GM13977 (cell line): Measurements from ENCODE around the gene ZBTB7B.

Source experiments
- DNase-seq: peaks from one replicate; pipeline ENCODE4 v3.0.0; 2012; ENCODE audit warnings: low spot score
- in situ Hi-C: fragments of 300-500 bp; cut with MboI; formaldehyde crosslinking; loops from one replicate; pipeline ENCODE4 v1.12.0; 2022; ENCODE audit warnings: low sequenced_read_pairs, low pct_unique_long_range_greater_than_20kb, mixed read lengths, inconsistent platforms; ENCODE audit not compliant: unreplicated experiment
- TF ChIP-seq, protein P1 (sequence below): IDR thresholded peaks from 2 replicates; pipeline ENCODE4 v1.5.1; 2012; ENCODE audit warnings: mild to moderate bottlenecking, control low read depth; ENCODE audit not compliant: insufficient read depth; ENCODE audit errors: extremely low read depth, missing control alignments

The ZBTB7B gene

DNA sequence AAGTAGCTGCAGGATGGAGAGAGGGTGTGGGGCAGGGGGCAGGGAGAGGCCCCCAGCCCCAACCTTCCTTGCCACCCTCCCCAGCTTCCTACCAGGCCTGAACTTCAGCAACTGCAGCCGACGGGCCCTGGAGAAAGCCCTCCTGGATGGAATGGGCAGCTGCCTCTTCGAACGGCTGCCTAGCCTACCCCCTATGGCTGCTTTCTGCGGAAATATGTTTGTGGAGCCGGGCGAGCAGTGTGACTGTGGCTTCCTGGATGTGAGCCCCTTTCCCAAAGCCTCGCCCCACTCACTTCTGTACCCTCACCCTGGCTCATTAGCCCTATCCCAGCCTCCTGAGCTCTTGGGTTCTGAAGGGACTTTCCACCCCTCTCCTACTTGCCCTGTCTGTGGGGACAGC is 54.5 kb downstream of the ZBTB7B start:
- TF ChIP-seq, protein P1, sequence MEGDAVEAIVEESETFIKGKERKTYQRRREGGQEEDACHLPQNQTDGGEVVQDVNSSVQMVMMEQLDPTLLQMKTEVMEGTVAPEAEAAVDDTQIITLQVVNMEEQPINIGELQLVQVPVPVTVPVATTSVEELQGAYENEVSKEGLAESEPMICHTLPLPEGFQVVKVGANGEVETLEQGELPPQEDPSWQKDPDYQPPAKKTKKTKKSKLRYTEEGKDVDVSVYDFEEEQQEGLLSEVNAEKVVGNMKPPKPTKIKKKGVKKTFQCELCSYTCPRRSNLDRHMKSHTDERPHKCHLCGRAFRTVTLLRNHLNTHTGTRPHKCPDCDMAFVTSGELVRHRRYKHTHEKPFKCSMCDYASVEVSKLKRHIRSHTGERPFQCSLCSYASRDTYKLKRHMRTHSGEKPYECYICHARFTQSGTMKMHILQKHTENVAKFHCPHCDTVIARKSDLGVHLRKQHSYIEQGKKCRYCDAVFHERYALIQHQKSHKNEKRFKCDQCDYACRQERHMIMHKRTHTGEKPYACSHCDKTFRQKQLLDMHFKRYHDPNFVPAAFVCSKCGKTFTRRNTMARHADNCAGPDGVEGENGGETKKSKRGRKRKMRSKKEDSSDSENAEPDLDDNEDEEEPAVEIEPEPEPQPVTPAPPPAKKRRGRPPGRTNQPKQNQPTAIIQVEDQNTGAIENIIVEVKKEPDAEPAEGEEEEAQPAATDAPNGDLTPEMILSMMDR, result no peak
- no peak for DNase-seq
- in situ Hi-C loops, result loop anchor here (25.0 kb wide), 1 partner anchor 395 kb away; no protein-coding TSS in a partner anchor

DNA sequence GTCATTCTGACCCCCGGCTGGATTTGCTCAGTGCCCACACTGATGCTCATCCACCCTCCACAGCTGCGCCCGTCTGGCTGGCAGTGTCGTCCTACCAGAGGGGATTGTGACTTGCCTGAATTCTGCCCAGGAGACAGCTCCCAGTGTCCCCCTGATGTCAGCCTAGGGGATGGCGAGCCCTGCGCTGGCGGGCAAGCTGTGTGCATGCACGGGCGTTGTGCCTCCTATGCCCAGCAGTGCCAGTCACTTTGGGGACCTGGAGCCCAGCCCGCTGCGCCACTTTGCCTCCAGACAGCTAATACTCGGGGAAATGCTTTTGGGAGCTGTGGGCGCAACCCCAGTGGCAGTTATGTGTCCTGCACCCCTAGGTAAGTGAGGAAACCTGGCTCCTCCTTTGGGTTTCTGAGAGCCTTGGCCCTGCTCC is 55.2 kb downstream of the ZBTB7B start:
- TF ChIP-seq, protein P1, result no peak
- no peak for DNase-seq
- in situ Hi-C loops, result loop anchor here (25.0 kb wide), 1 partner anchor 395 kb away; no protein-coding TSS in a partner anchor

DNA sequence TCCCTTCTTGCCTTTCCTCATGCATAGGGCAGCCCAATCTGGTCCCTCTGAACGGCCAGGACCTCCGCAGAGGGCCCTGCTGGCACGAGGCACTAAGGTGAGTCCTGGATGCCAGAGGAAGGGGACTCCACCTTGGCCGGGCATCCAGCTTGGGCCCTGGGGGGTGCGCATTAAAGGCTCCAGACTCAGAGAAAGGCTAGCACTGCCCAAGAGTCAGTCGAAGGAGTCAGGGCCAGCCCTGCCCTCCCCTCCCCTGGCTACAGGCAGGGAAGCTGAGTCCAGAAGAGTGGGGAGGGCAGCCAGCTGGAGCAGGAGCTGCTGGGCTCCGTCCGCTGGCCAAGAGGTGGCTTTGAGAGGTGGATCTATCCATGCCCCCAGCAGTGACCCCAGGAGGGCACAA is 58.1 kb downstream of the ZBTB7B start:
- in situ Hi-C loops, result loop anchor here (25.0 kb wide), 1 partner anchor 398 kb away; no protein-coding TSS in a partner anchor
- TF ChIP-seq, protein P1, result no peak
- DNase-seq, result no peak

DNA sequence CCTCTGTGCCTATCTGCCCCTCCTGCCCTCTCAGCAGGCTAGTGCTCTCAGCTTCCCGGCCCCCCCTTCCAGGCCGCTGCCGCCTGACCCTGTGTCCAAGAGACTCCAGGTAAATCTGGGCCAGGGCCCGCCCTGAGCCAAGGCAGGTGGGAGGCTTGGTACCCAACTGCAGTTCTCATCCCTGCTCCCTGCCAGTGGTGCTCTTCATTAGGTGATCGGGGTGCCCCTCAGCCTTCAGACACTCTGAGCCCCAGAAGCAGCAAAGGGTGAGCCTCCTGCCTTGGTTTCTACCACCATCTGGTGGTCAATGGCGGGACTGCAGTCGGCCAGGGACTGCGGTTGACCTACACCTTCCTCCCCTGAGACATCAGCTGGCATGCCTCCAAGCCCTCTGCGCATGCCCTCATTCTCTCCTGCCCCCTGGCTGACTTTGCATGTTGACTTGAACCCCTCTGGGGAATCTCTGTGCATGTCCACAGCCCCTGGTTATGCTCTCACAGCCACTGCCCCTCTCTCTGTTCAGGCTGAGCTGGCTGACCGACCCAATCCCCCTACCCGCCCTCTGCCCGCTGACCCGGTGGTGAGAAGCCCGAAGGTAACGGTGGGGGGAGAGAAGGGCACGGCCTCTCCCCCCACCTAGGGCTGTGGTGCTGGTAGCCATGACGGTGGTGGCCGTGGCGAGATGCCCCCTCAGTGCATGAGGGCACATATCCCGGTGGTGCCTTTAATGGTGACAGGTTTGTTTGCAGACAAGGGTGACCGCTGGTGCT is 59.0 kb downstream of the ZBTB7B start:
- peak; percentile 93 for DNase-seq
- TF ChIP-seq, protein P1, result peak; percentile 98
- in situ Hi-C loops, result loop anchor here (25.0 kb wide), 1 partner anchor 399 kb away; no protein-coding TSS in a partner anchor

DNA sequence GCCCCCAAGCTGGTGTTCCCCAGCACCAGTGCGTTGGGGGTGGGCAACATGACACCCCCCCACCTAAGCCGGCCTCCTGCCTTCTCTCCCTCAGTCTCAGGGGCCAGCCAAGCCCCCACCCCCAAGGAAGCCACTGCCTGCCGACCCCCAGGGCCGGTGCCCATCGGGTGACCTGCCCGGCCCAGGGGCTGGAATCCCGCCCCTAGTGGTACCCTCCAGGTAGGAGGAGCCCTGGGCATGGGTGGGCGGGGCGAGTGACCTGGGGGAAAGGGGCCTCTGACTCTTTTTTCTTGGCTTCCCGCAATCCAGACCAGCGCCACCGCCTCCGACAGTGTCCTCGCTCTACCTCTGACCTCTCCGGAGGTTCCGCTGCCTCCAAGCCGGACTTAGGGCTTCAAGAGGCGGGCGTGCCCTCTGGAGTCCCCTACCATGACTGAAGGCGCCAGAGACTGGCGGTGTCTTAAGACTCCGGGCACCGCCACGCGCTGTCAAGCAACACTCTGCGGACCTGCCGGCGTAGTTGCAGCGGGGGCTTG is 59.6 kb downstream of the ZBTB7B start:
- TF ChIP-seq, protein P1, result no peak
- no peak for DNase-seq
- in situ Hi-C loops, result loop anchor here (25.0 kb wide), 1 partner anchor 400 kb away; no protein-coding TSS in a partner anchor

DNA sequence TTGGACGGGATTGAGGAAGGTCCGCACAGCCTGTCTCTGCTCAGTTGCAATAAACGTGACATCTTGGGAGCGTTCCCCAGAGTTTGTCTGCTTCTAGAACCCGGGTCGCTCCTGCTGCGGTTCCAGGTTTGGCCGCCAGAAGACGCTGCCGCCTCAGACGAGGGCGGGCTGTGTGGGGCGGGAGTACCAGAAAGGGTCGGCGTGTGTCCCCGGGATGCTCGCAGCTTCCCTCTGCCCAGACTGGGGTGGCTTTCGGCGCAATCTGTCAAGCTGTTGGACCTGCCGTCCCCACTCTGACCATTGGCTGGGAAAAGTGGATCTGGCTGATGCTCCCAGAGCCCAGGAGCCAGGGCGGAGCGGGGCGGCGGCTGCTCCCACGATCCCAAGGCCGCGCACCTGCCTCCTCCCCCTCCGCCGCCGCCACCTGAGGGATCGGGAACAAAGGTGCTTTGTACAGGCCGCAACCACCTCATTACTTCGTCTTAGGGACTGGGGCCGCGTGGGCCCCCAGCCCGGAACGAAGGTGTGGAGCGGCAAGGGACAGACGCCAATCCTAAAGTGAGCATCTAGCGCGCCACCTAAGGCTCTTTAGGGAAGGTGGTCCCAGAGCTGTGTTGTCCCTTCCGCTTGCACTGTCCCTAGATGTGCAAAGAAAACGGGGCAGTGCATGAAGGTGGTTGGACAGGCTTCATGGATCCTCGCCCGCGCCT is 60.3 kb downstream of the ZBTB7B start:
- DNase-seq, result peak; percentile 87

More for the DNA sequence above, 60.3 kb downstream of the ZBTB7B start:
- in situ Hi-C loops, result loop anchor here (25.0 kb wide), 1 partner anchor 401 kb away; no protein-coding TSS in a partner anchor
- TF ChIP-seq, protein P1, result peak; percentile 95
